Stimulated activated CD4-positive, alpha-beta T cell treated with anti-CD3 and anti-CD28 coated beads, Interleukin-4, amount 100 ng/mL, for 48 hours (primary cell): ENCODE measurements around the gene ABCC1.
"Not testable (repeated sequence)": the region's sequence is repeated elsewhere in the genome, so short reads cannot be mapped to it uniquely, and the experiment has no call there.

Experiments
- DNase-seq, 2 donors: peaks; one replicate each; pipeline ENCODE4 v3.0.0-alpha.2; 2020; ENCODE audit warnings: low read depth in 2 of 2

Gene ABCC1

GRCh38 chr16:15946257-15947044 lies 3.0 kb upstream of the ABCC1 start:
- no peak for DNase-seq

DNA sequence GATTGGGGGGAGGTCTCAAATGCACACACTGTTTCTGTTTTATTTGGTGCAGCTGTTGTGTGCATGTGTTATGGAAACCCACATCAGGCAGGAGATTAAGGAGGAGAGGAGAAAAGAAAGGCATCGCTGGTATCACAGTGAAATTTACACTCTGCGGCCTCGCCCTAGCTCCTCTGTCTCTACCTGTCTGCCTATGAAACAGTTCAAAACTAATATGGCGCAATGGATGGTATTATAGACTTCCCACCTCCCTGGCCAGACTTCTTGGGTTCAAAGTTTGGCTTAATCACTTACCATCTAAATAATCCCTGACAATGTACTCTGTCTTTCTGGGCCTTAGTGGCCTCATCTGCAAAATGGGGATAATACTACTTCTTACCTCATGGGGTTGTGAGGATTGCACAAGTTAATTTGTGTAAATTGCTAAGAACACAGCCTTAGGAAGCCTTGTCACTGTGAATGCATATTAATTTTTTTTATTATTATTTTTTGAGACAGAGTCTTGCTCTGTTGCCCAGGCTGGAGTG lies 1.4 kb upstream of the ABCC1 start:
- DNase-seq, result no peak

- no peak for DNase-seq
Measured at GRCh38 chr16:15948532-15949209, 745 bp upstream of the ABCC1 start.

DNA sequence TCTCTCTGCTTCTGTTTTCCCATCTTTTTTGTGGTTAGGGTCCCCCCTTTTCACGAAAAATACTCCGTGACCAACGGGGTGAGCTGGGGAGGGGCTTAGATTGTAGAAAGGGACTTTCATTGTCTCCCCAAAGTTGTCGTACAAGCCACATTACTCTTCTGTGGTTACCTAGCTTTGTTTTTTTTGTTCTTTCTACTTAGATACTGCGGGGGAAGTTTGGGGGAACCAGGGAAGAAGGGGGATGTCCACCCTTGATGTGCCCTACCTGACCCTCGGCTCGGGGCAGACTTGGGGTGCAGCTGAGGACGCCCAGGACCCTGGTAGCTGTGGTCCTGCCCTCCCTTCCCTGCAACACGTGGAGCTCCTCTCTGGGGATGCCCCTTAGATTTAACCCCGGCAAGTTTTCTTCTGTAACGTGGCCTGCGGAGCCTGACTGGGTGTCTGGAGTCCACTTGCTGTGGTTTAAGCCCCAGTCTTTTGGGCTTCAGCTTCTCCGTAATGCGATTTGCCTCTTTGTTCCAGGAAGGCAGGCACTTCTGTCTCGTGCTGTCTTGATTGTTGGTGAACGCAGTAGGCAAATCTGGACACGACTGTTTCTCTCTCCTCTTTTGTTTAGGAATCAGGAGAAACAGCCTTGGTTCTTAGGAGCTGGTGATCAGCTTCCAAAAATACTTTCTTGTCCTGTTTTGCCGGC lies 892 bp downstream of the ABCC1 start:
- DNase-seq, result peak in 1 of 2 donors; percentile 20

DNA sequence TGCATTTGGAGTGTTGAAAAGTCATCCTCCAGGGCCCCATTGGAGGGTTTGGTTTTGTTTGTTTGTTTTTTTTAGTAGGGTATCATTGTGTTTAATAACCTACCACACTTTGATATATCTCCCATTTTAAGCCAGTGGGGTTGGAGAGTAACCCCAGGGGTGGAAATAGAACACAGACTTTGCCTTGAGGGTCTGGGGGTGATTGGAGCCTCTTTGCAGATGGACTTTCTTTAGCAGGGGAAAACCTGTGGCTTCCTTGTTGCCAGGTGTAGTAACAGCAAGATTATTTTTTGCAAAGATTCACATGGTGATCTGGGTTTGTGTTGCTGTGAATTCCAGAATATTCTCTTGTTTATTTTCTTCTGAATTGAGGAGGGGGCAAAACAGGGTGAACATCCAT lies 1.5 kb downstream of the ABCC1 start:
- DNase-seq, result no peak

DNA sequence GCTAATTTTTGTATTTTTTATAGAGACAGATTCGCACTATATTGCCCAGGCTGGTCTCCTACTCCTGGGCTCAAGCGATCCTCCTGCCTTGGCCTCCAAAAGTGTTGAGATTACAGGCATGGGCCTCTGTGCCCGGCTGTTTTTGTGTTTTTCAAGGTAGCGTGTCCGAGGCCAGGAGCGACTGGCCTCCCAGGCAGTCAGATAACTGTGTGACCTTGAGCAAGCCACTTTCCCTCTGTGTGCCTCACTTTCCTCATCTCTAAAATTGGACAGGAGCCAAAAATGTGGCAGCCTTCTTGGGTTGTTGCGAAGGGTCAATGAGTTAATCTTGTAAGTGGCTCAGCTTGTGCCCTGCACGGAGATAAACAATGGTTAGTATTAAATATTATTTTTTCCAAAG lies 2.4 kb downstream of the ABCC1 start:
- no peak for DNase-seq

GRCh38 chr16:15952265-15952711 lies 2.9 kb downstream of the ABCC1 start:
- DNase-seq, result no peak

- DNase-seq, result no peak
Measured at GRCh38 chr16:15953477-15953876, 4.1 kb downstream of the ABCC1 start.

DNA sequence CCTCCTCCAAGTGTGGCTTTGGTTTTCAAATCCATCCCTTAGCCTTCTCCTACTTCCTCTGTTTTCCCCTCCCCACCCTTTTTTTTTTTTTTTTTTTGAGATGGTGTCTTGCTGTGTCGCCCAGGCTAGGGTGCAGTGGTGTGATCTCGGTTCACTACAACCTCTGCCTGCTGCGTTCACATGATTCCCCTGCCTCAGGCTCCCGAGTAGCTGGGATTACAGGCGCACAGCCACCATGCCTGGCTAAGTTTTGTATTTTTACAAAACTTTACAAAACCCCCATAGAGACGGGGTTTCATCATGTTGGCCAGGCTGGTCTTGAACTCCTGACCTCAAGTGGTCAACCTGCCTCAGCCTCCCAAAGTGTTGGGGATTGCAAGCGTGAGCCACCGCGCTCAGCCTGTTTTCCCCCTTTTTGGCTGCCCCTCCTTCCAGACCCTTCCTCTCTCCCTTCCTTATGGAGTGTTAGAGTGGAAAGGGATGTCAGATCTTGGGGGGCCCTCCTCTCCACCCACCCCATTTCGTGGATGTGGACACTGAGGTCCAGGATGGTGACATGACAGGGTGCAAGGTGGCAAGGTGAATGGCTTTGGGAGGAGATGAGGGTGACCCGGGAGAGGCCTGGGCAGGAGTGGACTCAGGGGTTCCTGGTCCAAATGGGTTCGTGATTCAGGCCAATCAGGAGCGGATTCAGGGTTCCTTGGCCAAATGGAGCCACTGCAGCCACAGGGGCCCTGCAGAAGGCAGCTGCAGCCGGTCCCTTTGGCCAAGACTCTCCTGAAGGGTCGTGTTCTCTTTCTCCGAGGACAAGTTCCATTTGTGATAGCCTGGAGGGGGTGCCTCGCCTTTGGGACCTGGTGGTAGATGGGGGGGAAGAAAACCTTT lies 4.8 kb downstream of the ABCC1 start:
- DNase-seq, result no peak

DNA sequence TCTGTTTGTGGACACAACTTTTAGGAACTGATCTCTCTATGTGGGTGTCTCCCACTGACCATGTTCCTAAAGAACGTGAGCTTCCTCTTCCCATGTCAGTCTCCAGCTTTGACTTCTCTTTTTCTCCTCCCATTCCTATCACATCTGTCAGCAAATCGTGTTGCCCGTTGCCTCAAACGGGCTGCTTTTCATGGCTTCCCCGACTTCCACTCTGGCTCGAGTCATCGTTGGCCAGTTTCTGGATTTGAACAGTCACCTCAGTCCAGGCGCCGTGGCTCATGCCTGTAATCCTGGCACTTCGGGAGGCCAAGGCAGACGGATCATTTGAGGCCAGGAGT lies 5.4 kb downstream of the ABCC1 start:
- DNase-seq, result no peak

DNA sequence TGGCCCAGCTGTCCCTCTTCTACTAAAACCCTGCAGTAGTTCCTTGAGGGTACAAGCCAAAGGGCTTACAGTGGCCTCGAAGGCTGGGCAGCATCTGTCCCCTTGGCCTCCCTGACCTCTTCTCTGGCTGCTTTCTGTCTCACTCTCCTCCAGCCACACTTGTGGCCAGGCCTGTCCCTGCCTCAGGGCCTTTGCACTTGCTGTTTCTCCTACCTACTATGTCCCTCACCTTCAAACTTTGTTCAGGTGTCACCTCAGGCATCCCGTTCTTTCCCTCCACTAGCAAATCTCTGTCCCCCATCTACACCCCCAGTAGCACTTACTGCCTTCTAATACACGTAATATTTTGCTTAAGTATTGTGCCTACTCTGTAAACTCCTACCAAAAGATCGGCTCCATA lies 6.0 kb downstream of the ABCC1 start:
- DNase-seq, result no peak

DNA sequence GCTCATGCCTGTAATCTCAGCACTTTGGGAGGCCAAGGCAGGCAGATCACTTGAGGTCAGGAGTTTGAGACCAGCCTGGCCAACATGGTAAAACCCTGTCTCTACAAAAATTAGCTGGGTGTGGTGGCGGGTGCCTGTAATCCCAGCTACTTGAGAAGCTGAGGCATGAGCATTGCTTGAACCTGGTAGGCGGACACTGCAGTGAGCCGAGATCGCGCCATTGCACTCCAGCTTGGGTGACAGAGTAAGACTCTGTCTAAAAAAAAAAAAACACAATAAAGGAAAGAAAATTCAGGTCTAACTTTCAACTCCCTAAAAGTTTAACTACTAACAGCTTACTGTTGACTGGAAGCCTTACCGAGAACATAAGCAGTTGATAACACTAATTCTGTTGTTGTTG lies 6.7 kb downstream of the ABCC1 start:
- DNase-seq, result not testable (repeated sequence)

DNA sequence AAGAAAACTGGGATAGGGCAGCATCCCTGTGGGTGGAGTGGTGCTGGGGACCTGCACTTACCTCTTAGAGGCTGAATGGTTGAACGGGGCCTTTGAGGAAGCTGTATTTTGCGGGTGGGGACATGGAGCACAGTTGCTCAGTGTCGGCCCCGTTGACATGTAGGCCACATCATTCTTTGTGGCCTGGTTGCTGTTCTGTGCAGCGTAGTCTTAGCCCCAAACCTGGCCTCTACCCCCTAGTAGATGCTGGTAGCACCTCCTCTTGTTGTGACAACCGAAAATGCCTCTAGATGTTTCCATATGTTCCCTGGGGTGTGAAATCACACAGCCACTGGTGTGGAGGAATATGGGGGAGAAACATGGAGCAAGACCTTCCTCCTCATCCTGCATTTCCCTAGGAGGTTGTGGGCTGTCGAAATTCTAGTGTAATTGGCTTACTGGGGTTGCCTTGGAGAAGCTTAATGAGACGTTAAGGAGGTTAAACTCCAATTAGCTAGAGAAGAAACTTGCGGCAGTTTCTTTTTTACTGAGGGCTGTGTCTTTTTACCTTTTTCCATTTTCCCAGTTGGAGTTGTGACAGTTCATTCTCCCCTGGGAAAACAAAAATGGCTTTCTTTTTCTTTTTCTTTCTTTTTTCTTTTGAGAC lies 9.4 kb downstream of the ABCC1 start:
- DNase-seq, result no peak

GRCh38 chr16:15960124-15960971 lies 10.9 kb downstream of the ABCC1 start:
- no peak for DNase-seq

DNA sequence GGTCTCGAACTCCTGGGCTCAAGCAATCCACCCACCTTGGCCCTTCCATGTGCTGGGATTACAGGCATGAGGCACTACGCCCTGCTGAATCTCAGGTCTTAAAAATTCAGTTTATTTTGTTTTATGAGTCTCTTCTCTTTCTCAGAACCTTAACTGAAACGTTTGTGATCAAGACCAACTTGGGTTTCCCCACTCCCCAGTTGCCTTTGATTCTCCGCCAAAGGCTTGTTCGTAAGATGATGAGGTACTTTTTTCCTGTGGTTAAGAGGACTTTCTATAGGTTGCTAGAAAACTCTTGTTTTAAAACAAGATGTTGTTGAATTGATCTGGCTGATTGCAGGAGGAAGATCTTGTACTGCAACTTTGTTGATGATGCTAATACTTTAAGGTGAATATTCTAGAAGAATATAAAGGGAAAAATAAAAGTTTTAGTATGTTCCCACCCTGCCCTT lies 11.7 kb downstream of the ABCC1 start:
- DNase-seq, result peak; percentile 27 to 53

DNA sequence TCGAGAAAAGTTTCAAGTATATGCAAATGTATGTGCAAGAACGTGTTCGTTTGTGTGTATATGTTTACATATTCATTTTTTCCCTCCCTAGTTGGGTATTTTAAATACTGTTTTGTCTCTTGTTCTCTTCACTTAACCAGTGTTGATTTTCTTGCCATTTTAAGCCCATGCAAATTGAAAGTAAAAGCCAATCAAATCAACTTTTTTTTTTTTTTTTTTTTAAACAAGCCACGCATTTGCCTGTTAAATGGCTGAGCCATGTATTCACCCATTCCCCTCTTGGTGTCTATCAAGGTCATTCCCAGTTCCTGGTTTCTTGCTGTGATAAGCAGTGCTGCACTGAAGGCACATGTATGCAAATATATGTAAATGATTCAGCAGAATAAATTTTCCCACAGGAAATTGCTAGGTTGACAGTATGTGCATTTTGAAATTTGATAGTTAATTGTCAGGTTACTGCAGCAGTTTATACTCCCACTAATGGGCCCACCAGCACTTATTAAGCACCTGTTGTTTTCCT lies 12.2 kb downstream of the ABCC1 start:
- DNase-seq, result no peak

DNA sequence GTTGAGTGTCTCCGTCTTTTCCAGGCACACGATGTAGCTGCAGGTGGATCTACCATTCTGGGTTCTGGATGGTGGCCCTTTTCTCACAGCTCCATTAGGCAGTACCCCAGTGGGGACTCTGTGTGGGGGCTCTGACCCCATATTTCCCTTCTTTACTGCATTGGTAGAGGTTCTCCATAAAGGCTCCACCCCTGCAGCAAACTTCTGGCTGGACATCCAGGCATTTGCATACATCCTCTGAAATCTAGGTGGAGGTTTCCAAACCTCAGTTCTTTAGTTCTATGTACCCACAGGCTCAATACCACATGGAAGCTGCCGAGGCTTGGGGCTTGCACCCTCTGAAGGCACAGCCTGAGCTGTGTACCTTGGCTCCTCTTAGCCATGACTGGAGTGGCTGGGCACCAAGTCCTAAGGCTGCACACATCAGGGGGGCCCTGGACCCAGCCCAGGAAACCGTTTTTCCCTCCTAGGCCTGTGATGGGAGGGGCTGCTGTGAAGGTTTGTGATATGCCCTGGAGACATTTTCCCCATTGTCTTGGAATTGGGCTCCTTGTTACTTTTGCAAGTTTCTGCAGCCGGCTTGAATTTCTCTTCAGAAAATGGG lies 14.0 kb downstream of the ABCC1 start:
- no peak for DNase-seq

DNA sequence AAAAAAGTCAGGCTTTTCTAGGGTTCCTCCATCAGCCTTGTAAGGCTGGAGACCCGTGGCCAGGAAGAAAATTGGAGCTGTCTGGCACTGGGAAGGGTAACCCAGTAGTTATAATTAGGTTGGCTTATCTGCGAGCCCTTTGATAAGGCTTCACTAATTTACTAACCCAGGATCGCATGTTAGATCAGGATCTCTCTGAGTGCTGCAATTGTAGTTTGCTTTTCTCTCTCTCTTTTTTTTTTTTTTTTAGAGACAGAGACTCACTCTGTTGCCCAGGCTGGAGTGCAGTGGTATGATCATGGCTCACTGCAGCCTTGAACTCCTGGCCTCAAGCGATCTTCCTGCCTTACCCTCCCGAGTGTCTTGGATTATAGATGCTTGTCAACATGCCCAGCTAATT lies 17.0 kb downstream of the ABCC1 start:
- no peak for DNase-seq

DNA sequence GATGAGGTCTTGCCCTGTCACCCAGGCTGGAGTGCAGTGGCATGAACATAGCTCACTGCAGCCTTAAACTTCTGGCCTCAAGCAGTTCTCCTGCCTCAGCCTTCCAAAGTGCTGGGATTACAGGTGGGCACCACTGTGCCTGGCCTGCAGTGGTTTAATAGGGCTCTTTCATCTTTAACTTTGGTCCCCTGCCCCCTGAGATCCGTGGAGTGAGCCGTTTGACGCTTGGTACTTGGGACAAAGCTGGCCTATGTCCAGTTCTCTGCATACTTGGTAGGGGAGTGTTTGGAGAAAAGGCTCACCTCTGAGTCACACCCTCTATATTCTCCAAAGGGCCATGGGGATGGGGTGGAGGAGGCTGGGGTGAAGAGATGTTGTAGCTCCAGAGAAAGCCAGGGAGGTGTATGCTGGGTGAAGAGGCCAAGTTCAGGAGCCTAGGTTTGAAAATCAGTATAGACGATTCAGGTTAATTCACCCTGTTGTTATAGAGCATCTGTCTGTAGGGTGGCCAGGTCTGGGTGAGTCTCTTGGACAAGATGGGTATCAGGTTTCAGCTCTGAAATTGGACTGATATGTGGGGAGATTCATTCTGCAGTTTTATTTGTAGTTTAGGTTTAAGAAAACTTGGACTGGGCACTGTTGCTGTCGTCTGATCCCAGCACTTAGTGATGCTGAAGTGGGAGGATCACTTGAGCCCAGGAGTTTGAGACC lies 17.6 kb downstream of the ABCC1 start:
- DNase-seq, result no peak
